Stimulated activated naive B cell treated with anti-CD40 and anti-IgM and Interleukin-4, amounts not matched to agents 10 μg/mL and 1 μg/mL and 100 μg/mL, for 72 hours (primary cell): Measurements from ENCODE around the gene CSMD2.

Source experiments
- ATAC-seq, 2 donors: fragments of 150-1000 bp; cut with Tn5 transposase; replicated peaks; 2 replicates each; pipeline ENCODE4 v1.10.0; 2021; ENCODE audit warnings: moderate library complexity in 1 of 2
- DNase-seq: peaks from one replicate; pipeline ENCODE4 v3.0.0; 2021
- H3K27ac Mint-ChIP-seq: one replicate; pipeline ENCODE4 v1.8.0; 2022; ENCODE audit warnings: mild to moderate bottlenecking, mixed read lengths
- H3K27me3 Mint-ChIP-seq, 2 donors: one replicate each; pipeline ENCODE4 v1.8.0; 2022; ENCODE audit warnings: mixed read lengths in 2 of 2
- H3K36me3 Mint-ChIP-seq, 2 donors: one replicate each; pipeline ENCODE4 v1.8.0; 2022; ENCODE audit warnings: mixed read lengths in 2 of 2, mild to moderate bottlenecking in 1 of 2
- H3K4me1 Mint-ChIP-seq, 2 donors: one replicate each; pipeline ENCODE4 v1.8.0; 2022; ENCODE audit warnings: mixed read lengths in 2 of 2, mild to moderate bottlenecking in 1 of 2
- H3K4me3 Mint-ChIP-seq, 2 donors: one replicate each; pipeline ENCODE4 v1.8.0; 2022; ENCODE audit warnings: mild to moderate bottlenecking in 2 of 2, mixed read lengths in 2 of 2, moderate library complexity in 1 of 2
- H3K9me3 Mint-ChIP-seq, 2 donors: one replicate each; pipeline ENCODE4 v1.8.0; 2022; ENCODE audit warnings: mixed read lengths in 2 of 2, mild to moderate bottlenecking in 1 of 2

CSMD2 gene

DNA sequence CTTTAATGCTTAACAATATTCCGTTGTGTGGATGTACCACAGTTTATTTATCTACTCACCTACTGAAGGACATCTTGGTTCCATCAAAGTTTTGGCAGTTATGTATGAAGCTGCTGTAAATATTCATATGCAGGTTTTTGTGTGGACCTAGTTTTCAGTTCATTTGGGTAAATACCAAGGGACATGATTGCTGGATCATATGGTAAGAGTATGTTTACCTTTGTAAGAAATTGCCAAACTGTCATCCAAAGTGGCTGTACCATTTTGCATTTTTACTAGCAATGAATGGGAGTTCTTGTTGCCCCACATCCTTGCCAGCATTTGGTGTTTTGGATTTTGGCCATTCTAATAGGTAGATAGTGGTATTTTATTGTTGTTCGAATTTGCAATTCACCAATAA, 682.6 kb downstream of the CSMD2 start:
- Mint-ChIP-seq H3K27me3 (no peaks in the 10 kb centered on the region), H3K4me3 (no peak overlapping the region), H3K9me3 (peaks cover 9 to 13% of the 10 kb centered on the region in 2 donors), H3K4me1 (peaks cover 0 to 5% of the 10 kb centered on the region in 2 donors), H3K36me3 (peaks cover 41 to 61% of the 10 kb centered on the region in 2 donors), H3K27ac (no peak overlapping the region)
- no peak for DNase-seq
- no peak for ATAC-seq

DNA sequence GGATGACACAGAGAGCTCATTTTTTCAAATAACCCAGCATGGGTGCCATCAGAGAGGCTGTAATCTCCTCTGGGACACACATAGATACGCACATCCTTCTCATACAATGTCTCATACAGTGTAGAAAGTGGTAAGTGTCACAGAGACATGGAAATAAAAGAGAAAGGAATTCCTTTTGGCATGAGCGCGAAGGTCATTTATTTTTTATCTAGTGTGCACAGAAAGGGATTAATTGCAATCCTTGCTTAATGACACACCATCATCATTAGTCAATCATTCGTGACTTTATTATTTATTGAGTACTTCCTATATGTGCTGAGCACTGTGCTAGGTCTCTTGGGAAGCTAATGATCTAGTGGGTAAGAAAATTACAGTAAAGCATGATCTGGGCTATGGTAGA, 687.6 kb downstream of the CSMD2 start:
- H3K9me3 Mint-ChIP-seq, result no peaks in the 10 kb centered on the region

GRCh38 chr1:33473900-33474299, 691.1 kb downstream of the CSMD2 start:
- no peaks in the 10 kb centered on the region for H3K9me3 Mint-ChIP-seq
- H3K4me1 Mint-ChIP-seq, result peaks cover 17 to 29% of the 10 kb centered on the region in 2 donors
- H3K27me3 Mint-ChIP-seq, result no peaks in the 10 kb centered on the region
- peaks cover 3 to 12% of the 10 kb centered on the region in 2 donors for H3K36me3 Mint-ChIP-seq
- ATAC-seq (no peak), DNase-seq (no peak)
- H3K27ac Mint-ChIP-seq, result no peak overlapping the region
- no peak overlapping the region for H3K4me3 Mint-ChIP-seq

More for the DNA sequence above, 687.6 kb downstream of the CSMD2 start:
- DNase-seq (no peak), ATAC-seq (no peak)
- peaks cover 10 to 14% of the 10 kb centered on the region in 2 donors for H3K4me1 Mint-ChIP-seq
- H3K4me3 Mint-ChIP-seq, result no peak overlapping the region
- no peaks in the 10 kb centered on the region for H3K27me3 Mint-ChIP-seq
- peaks cover 8 to 19% of the 10 kb centered on the region in 2 donors for H3K36me3 Mint-ChIP-seq
- H3K27ac Mint-ChIP-seq, result no peak overlapping the region

- H3K4me1 Mint-ChIP-seq, result peaks cover 12 to 29% of the 10 kb centered on the region in 2 donors
- no peaks in the 10 kb centered on the region for H3K27me3 Mint-ChIP-seq
- H3K27ac Mint-ChIP-seq, result peak within 1 kb of the TSS; percentile 88
- DNase-seq (peak; percentile 92), ATAC-seq (peak; percentile 91 to 94)
- H3K36me3 Mint-ChIP-seq, result no peaks in the 10 kb centered on the region
- peak within 1 kb of the TSS; percentile 87 to 90 for H3K4me3 Mint-ChIP-seq
- H3K9me3 Mint-ChIP-seq, result no peaks in the 10 kb centered on the region
Observed at GRCh38 chr1:33472269-33472980, 692.6 kb downstream of the CSMD2 start, which contains the start of gene ZSCAN20. Gene ZSCAN20, plus strand, starts transcription at chr1:33472645. Its CDS starts 6,644 bp downstream, at chr1:33479289.

- no peaks in the 10 kb centered on the region for H3K27me3 Mint-ChIP-seq
- H3K4me1 Mint-ChIP-seq, result peaks cover 12 to 29% of the 10 kb centered on the region in 2 donors
- H3K27ac Mint-ChIP-seq, result no peak overlapping the region
- H3K9me3 Mint-ChIP-seq, result no peaks in the 10 kb centered on the region
- ATAC-seq (no peak), DNase-seq (no peak)
- H3K4me3 Mint-ChIP-seq, result no peak overlapping the region
- no peaks in the 10 kb centered on the region for H3K36me3 Mint-ChIP-seq
Observed at GRCh38 chr1:33471416-33471815, 693.6 kb downstream of the CSMD2 start.

DNA sequence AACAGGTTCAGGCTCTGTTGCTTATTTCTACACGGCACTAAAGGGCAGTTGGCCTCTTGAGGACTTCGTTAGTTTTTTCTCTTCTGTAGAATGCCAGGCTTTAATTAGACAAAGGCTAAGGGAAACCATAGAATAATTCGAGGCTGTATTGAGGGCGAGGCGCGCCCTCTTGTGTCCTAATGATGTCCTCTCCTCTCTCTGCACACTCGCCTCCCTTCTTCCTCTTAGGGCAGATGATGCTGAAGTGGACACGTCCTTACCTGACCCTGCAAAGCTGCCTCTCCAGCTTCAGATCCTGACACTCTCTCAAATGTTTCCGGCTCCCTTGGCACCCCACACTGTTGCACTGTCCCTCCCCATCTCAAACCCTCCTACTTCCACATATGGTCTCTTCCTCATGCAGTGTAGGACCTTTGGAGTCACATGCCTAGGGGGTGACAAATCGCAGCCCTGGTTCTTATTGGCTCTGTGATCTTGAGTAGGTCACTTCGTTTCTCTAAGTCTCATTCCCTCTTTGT, 694.5 kb downstream of the CSMD2 start:
- Mint-ChIP-seq H3K4me1 (peaks cover 12 to 29% of the 10 kb centered on the region in 2 donors), H3K9me3 (no peaks in the 10 kb centered on the region), H3K27me3 (no peaks in the 10 kb centered on the region), H3K4me3 (no peak overlapping the region), H3K27ac (no peak overlapping the region), H3K36me3 (no peaks in the 10 kb centered on the region)
- DNase-seq (peak; percentile 51), ATAC-seq (peak; percentile 71 to 75)

DNA sequence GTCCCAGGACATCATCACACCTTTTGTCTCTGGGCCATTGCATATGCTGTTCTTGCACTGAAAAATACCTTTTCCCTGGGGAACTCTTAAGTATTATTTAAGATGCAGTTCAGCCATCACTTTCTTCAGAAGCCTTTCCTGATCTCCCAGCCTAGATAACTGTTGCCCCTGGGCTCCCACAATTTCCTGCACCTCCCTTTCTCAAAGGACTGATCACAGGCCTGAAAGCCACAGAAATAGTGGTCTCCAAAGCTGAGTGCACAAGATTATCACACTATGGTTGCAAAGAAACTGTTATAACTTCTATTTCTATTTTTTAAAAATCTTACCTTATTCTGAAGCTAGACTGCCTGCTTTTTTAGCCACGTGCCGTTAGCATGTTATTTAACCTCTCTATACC, 695.3 kb downstream of the CSMD2 start:
- H3K9me3 Mint-ChIP-seq, result no peaks in the 10 kb centered on the region
- H3K36me3 Mint-ChIP-seq, result no peaks in the 10 kb centered on the region
- no peak overlapping the region for H3K27ac Mint-ChIP-seq
- no peak overlapping the region for H3K4me3 Mint-ChIP-seq
- no peak for DNase-seq
- no peak for ATAC-seq
- H3K4me1 Mint-ChIP-seq, result peaks cover 14 to 29% of the 10 kb centered on the region in 2 donors
- H3K27me3 Mint-ChIP-seq, result no peaks in the 10 kb centered on the region

- Mint-ChIP-seq H3K27ac (no peak overlapping the region), H3K27me3 (no peaks in the 10 kb centered on the region), H3K4me3 (no peak overlapping the region), H3K36me3 (no peaks in the 10 kb centered on the region), H3K9me3 (no peaks in the 10 kb centered on the region), H3K4me1 (peaks cover 16 to 29% of the 10 kb centered on the region in 2 donors)
- no peak for ATAC-seq
- DNase-seq, result no peak
Observed at GRCh38 chr1:33468967-33469366, 696.1 kb downstream of the CSMD2 start.

DNA sequence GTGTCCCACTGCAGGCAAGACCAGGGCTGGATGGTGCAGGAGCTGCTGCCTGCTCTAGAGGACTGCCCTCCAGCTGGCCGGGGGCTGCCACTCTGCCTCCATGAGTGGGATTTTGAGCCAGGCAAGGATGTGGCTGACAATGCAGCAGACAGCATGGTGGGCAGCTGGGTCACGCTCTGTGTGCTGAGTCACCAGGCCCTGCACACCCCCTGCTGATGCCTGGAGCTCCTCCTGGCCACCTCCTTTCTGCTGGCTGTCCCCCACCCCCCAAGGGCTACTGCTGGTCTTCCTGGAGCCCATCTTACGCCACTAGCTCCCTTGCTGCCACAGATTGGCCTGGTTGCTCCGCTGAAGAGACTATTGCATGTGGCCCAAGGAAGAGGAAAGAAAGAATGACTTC, 696.5 kb downstream of the CSMD2 start:
- no peak overlapping the region for H3K27ac Mint-ChIP-seq
- no peak overlapping the region for H3K4me3 Mint-ChIP-seq
- H3K4me1 Mint-ChIP-seq, result peaks cover 16 to 27% of the 10 kb centered on the region in 2 donors
- DNase-seq (no peak), ATAC-seq (no peak)
- H3K27me3 Mint-ChIP-seq, result no peaks in the 10 kb centered on the region
- H3K9me3 Mint-ChIP-seq, result no peaks in the 10 kb centered on the region
- H3K36me3 Mint-ChIP-seq, result no peaks in the 10 kb centered on the region

- Mint-ChIP-seq H3K27me3 (no peaks in the 10 kb centered on the region), H3K27ac (no peak overlapping the region), H3K4me3 (no peak overlapping the region), H3K4me1 (peaks cover 17 to 27% of the 10 kb centered on the region in 2 donors), H3K9me3 (no peaks in the 10 kb centered on the region), H3K36me3 (no peaks in the 10 kb centered on the region)
- DNase-seq (no peak), ATAC-seq (no peak)
Observed at GRCh38 chr1:33468011-33468410, 697.0 kb downstream of the CSMD2 start.

DNA sequence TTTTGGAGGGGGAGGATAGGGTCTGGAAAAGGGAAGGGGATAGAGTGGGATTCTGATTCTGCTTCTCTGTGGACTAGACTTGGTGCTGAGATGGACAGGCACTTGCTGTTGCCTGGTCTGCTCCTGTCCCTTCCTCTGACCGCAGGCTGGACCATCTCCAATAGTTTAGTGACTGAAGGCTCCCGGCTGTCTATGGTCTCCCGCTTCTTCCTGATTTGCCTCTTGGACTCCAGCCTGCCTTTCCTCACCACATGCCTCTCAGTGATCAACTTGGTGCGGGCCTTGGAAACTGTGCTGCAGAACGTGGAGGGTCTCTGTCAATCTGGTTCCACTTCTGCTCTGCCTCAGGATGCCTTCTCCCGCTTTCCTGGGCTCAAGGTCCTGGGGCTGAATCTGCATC, 698.9 kb downstream of the CSMD2 start:
- ATAC-seq, result no peak
- no peaks in the 10 kb centered on the region for H3K36me3 Mint-ChIP-seq
- H3K4me1 Mint-ChIP-seq, result peaks cover 25 to 32% of the 10 kb centered on the region in 2 donors
- H3K9me3 Mint-ChIP-seq, result peaks cover 0 to 1% of the 10 kb centered on the region in 2 donors
- DNase-seq, result no peak
- H3K27ac Mint-ChIP-seq, result peak overlapping the region; percentile 45
- H3K4me3 Mint-ChIP-seq, result no peak overlapping the region
- no peaks in the 10 kb centered on the region for H3K27me3 Mint-ChIP-seq

DNA sequence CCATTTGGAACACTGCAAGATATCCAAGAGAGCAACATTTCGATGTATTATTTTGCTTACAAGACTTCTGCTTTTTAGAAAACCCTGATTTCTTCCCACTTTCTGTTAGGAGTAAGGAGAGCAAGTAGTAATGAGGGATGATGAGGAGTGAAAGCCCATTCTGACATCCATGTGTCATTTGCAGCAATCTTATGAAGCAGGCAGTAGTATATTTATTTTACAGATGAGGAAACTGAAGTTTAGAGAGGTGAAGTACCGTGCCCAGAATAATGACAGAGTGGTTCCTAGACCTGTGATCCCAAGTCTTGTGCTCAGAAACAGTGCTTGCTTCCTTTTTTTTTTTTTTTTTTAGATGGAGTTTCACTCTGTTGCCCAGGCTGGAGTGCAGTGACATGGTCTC, 699.7 kb downstream of the CSMD2 start:
- H3K27ac Mint-ChIP-seq, result no peak overlapping the region
- DNase-seq (no peak), ATAC-seq (no peak)
- peaks cover 29 to 35% of the 10 kb centered on the region in 2 donors for H3K4me1 Mint-ChIP-seq
- no peaks in the 10 kb centered on the region for H3K36me3 Mint-ChIP-seq
- H3K9me3 Mint-ChIP-seq, result peaks cover 0 to 1% of the 10 kb centered on the region in 2 donors
- H3K27me3 Mint-ChIP-seq, result no peaks in the 10 kb centered on the region
- H3K4me3 Mint-ChIP-seq, result no peak overlapping the region

GRCh38 chr1:33464552-33464951, 700.5 kb downstream of the CSMD2 start:
- no peak overlapping the region for H3K27ac Mint-ChIP-seq

More at GRCh38 chr1:33464552-33464951, 700.5 kb downstream of the CSMD2 start:
- ATAC-seq (no peak), DNase-seq (no peak)
- no peaks in the 10 kb centered on the region for H3K27me3 Mint-ChIP-seq
- no peak overlapping the region for H3K4me3 Mint-ChIP-seq
- peaks cover 37 to 40% of the 10 kb centered on the region in 2 donors for H3K4me1 Mint-ChIP-seq
- H3K36me3 Mint-ChIP-seq, result no peaks in the 10 kb centered on the region
- H3K9me3 Mint-ChIP-seq, result peaks cover 0 to 1% of the 10 kb centered on the region in 2 donors
